Renal cortex interstitium (tissue), 11 donors: ENCODE data around the gene PNN. TPM values are rescaled to one million over a fixed set of nuclear protein-coding genes. Genes with fewer than 3 reads are reported as not detected.
"Not testable (repeated sequence)": the region's sequence is repeated elsewhere in the genome, so short reads cannot be mapped to it uniquely, and the experiment has no call there.

Source experiments
- DNase-seq, 11 donors: peaks; one replicate each; pipeline ENCODE4 v3.0.0-alpha.2; 2013; ENCODE audit warnings: low read depth in 9 of 11, low spot score in 4 of 11; ENCODE audit errors: extremely low read depth in 1 of 11
- polyA plus RNA-seq, 3 donors: library from polyadenylated mRNA; unstranded; fragments of 120-200 nt; gene quantifications; one replicate each; pipeline ENCODE4 v1.2.1, GENCODE V29; 2013; ENCODE audit not compliant: insufficient read length in 3 of 3

The PNN gene
- polyA plus RNA-seq, 3 donors, result 163 to 227 (median 199) TPM

- DNase-seq, result no peak
Measured at GRCh38 chr14:39173198-39173597, 1.9 kb upstream of the PNN start.

- peak in 5 of 11 donors; percentile 34 to 56 (median 43) for DNase-seq
Measured at GRCh38 chr14:39175445-39176262, 600 bp downstream of the PNN start.

GRCh38 chr14:39176263-39177167 lies 1.5 kb downstream of the PNN start:
- DNase-seq, result no peak

GRCh38 chr14:39177168-39177545 lies 2.1 kb downstream of the PNN start:
- DNase-seq, result no peak

- DNase-seq, result no peak
Measured at GRCh38 chr14:39179042-39179441, 4.0 kb downstream of the PNN start.

GRCh38 chr14:39180553-39180952 lies 5.5 kb downstream of the PNN start:
- DNase-seq, result no peak

GRCh38 chr14:39181026-39181692 lies 6.1 kb downstream of the PNN start:
- DNase-seq, result no peak

- DNase-seq, result no peak
Measured at GRCh38 chr14:39181693-39182047, 6.6 kb downstream of the PNN start.

GRCh38 chr14:39182770-39183684 lies 8.0 kb downstream of the PNN start:
- no peak for DNase-seq

- not testable (repeated sequence) for DNase-seq
Measured at GRCh38 chr14:39183685-39184003, 8.6 kb downstream of the PNN start.

GRCh38 chr14:39184628-39185255 lies 9.7 kb downstream of the PNN start:
- no peak for DNase-seq

- DNase-seq, result no peak
Measured at GRCh38 chr14:39185256-39186049, 10.4 kb downstream of the PNN start.

GRCh38 chr14:39186941-39187525 lies 12.0 kb downstream of the PNN start:
- DNase-seq, result no peak

GRCh38 chr14:39203659-39204606 lies 28.9 kb downstream of the PNN start:
- no peak for DNase-seq

GRCh38 chr14:39207430-39207829 lies 32.4 kb downstream of the PNN start:
- DNase-seq, result not testable (repeated sequence)

GRCh38 chr14:39211109-39211741 lies 36.2 kb downstream of the PNN start:
- DNase-seq, result no peak
